HG03108 (cell line): ENCODE measurements around the gene TTC22.
A peak's percentile ranks its signal among the peaks of the same experiment; 100 is the strongest.

ENCODE experiments used
- ATAC-seq: cut with Tn5 transposase; IDR thresholded peaks from one replicate; pipeline ENCODE4 v1.9.1; 2021; ENCODE audit warnings: moderate library complexity; ENCODE audit not compliant: unreplicated experiment

Gene TTC22

GRCh38 chr1:54800899-54801759 is at the start of gene TTC22:
Gene TTC22 (minus strand): TSS chr1:54801323. CDS start chr1:54801163, 160 bp downstream.
- peak; percentile 75 for ATAC-seq

GRCh38 chr1:54850737-54851136 is 49.6 kb upstream of the TTC22 start:
- no peak for ATAC-seq

- ATAC-seq = no peak
Measured at GRCh38 chr1:54850069-54850730, 49.1 kb upstream of the TTC22 start.

- no peak for ATAC-seq
Measured at GRCh38 chr1:54849219-54850068, 48.3 kb upstream of the TTC22 start.

- no peak for ATAC-seq
Measured at GRCh38 chr1:54848134-54848948, 47.2 kb upstream of the TTC22 start.

- ATAC-seq = no peak
Measured at GRCh38 chr1:54846716-54847284, 45.7 kb upstream of the TTC22 start.

- ATAC-seq = no peak
Measured at GRCh38 chr1:54846301-54846700, 45.2 kb upstream of the TTC22 start.

- no peak for ATAC-seq
Measured at GRCh38 chr1:54845772-54846171, 44.6 kb upstream of the TTC22 start.

GRCh38 chr1:54844564-54844963 is 43.4 kb upstream of the TTC22 start:
- ATAC-seq = no peak

- ATAC-seq = no peak
Measured at GRCh38 chr1:54843449-54843848, 42.3 kb upstream of the TTC22 start.

- no peak for ATAC-seq
Measured at GRCh38 chr1:54842963-54843362, 41.8 kb upstream of the TTC22 start.

GRCh38 chr1:54842206-54842915 is 41.2 kb upstream of the TTC22 start:
- ATAC-seq = no peak

GRCh38 chr1:54839824-54840223 is 38.7 kb upstream of the TTC22 start:
- ATAC-seq = no peak

- no peak for ATAC-seq
Measured at GRCh38 chr1:54838565-54839180, 37.5 kb upstream of the TTC22 start.

- no peak for ATAC-seq
Measured at GRCh38 chr1:54837002-54837853, 36.1 kb upstream of the TTC22 start.

- ATAC-seq = no peak
Measured at GRCh38 chr1:54836594-54836993, 35.5 kb upstream of the TTC22 start.

- no peak for ATAC-seq
Measured at GRCh38 chr1:54835970-54836369, 34.8 kb upstream of the TTC22 start.
